Panc1 (cell line): ENCODE results near the gene FAM204A.

ENCODE experiments used
- CTCF ChIP-seq: fragments of 450-650 bp; IDR thresholded peaks from 2 replicates; pipeline ENCODE4 v1.5.1; 2017; ENCODE audit warnings: mild to moderate bottlenecking
- POLR2AphosphoS5 ChIP-seq: IDR thresholded peaks from 2 replicates; pipeline ENCODE4 v1.6.1; 2012; ENCODE audit warnings: mild to moderate bottlenecking, low read depth, low read length, moderate library complexity
- REST ChIP-seq, 2 experiments: IDR thresholded peaks; 2 replicates each; pipeline ENCODE4 v1.6.1; 2011 to 2012; ENCODE audit warnings: low read depth in 2 of 2, control low read depth in 1 of 2, low read length in 1 of 2, mild to moderate bottlenecking in 1 of 2, moderate library complexity in 1 of 2; ENCODE audit not compliant: insufficient read depth in 1 of 2
- SIN3A ChIP-seq: IDR thresholded peaks from 2 replicates; pipeline ENCODE4 v1.6.1; 2012; ENCODE audit warnings: low read depth, mild to moderate bottlenecking, low read length, moderate library complexity, borderline replicate concordance; ENCODE audit not compliant: insufficient read depth

GRCh38 chr10:118249714-118250113 is 92.4 kb downstream of the FAM204A start:
- TF ChIP-seq CTCF: no peak
- no peak for TF ChIP-seq SIN3A
- TF ChIP-seq POLR2AphosphoS5: no peak
- TF ChIP-seq REST (IDR thresholded peaks at IDR 0.05; ENCODE audit: insufficient read depth in 1 of 2, low read depth in 2 of 2, low read length in 1 of 2): no peak
